ENCODE measurements around the gene OLIG1.

DNA sequence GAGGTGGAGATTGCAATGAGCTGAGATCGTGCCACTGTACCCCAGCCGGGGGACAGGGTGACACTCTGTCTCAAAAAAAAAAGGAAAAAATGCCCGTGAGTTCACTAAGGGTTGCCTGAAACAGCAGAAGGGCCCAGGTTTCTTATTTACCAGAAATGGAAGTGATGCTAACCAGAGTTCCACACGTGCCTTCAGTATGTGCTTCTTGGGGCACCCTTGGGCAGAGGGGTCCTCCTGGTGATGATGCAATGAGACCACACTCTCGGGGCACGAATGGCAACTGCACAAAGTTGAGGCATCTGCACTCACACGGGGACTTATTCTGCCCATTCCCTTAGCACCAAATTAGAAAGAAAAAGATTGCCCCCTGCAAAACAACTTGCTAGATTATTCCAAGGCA lies 29.2 kb downstream of the OLIG1 start:
- TF ChIP-seq CTCF (conservative IDR thresholded peaks at IDR 0.05 in 1 of 2, IDR thresholded peaks at IDR 0.05 in 1 of 2; ENCODE audit: extremely low read depth in 1 of 2, insufficient read depth in 1 of 2, low read depth in 1 of 2, low read length in 2 of 2) (no peak), EZH2 (IDR thresholded peaks at IDR 0.05; ENCODE audit: borderline replicate concordance, low read length) (no peak)
